HG02642 (cell line): ENCODE results near the gene SHLD1.

Source experiments
- ATAC-seq: cut with Tn5 transposase; IDR thresholded peaks from one replicate; pipeline ENCODE4 v1.9.1; 2021; ENCODE audit warnings: mild to moderate bottlenecking; ENCODE audit not compliant: unreplicated experiment, poor library complexity

SHLD1 gene

GRCh38 chr20:5809495-5809894 is 59.3 kb downstream of the SHLD1 start:
- no peak for ATAC-seq

- ATAC-seq, result no peak
Observed at GRCh38 chr20:5810800-5811422, 60.7 kb downstream of the SHLD1 start.

- ATAC-seq, result no peak
Observed at GRCh38 chr20:5811746-5812145, 61.5 kb downstream of the SHLD1 start.

- no peak for ATAC-seq
Observed at GRCh38 chr20:5818346-5818681, 68.1 kb downstream of the SHLD1 start.

- ATAC-seq, result no peak
Observed at GRCh38 chr20:5820738-5821137, 70.5 kb downstream of the SHLD1 start.

GRCh38 chr20:5821627-5822215 is 71.5 kb downstream of the SHLD1 start:
- ATAC-seq, result no peak

- no peak for ATAC-seq
Observed at GRCh38 chr20:5822569-5822968, 72.4 kb downstream of the SHLD1 start.

- ATAC-seq, result no peak
Observed at GRCh38 chr20:5825130-5825719, 75.0 kb downstream of the SHLD1 start.

GRCh38 chr20:5827098-5827853 is 77.1 kb downstream of the SHLD1 start:
- no peak for ATAC-seq

GRCh38 chr20:5827861-5828260 is 77.7 kb downstream of the SHLD1 start:
- ATAC-seq, result no peak

- ATAC-seq, result no peak
Observed at GRCh38 chr20:5829241-5829809, 79.1 kb downstream of the SHLD1 start.

- no peak for ATAC-seq
Observed at GRCh38 chr20:5831539-5832237, 81.5 kb downstream of the SHLD1 start.

GRCh38 chr20:5833309-5833941 is 83.2 kb downstream of the SHLD1 start:
- ATAC-seq, result no peak

GRCh38 chr20:5834436-5835005 is 84.3 kb downstream of the SHLD1 start:
- no peak for ATAC-seq

GRCh38 chr20:5835321-5835821 is 85.2 kb downstream of the SHLD1 start:
- no peak for ATAC-seq

- no peak for ATAC-seq
Observed at GRCh38 chr20:5835871-5836270, 85.7 kb downstream of the SHLD1 start.

- ATAC-seq, result no peak
Observed at GRCh38 chr20:5836569-5836968, 86.4 kb downstream of the SHLD1 start.

GRCh38 chr20:5840411-5841002 is 90.3 kb downstream of the SHLD1 start:
- no peak for ATAC-seq

- ATAC-seq, result no peak
Observed at GRCh38 chr20:5841522-5841921, 91.3 kb downstream of the SHLD1 start.
